ENCODE results near the gene DONSON. TPM values are rescaled to one million over a fixed set of nuclear protein-coding genes. Genes with fewer than 3 reads are reported as not detected.

The DONSON gene
- total and polyA plus RNA-seq, 9 of the 15 experiments (the other 6 are each of a cell fraction or from before 2014, with no cell fraction given) = 26.7 to 124 (median 62.6) TPM

DNA sequence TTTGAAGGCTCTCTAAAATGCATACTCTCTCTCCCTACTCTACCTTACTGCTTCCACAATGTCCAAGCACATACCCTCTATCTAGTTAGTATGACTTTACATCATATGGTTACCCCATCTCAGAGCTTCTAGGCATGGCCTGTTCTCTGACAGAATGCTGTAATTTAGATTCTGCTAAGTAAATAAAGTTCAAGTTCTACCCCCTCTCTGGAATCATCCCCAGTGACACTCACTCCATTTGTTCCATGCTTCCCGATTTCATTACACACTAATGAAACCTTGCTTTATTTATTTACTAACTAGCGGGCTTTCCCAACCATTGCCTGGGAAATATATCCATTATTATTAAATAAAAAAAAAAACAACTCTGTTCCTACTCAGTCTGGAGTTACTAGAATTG lies 45.8 kb upstream of the DONSON start:
- H3K9me3 ChIP-seq (replicated peaks; ENCODE audit: control insufficient read depth, insufficient read depth, low read depth, low read length) = no peaks in the 10 kb centered on the region
- H4K20me1 ChIP-seq (replicated peaks; ENCODE audit: control insufficient read depth, insufficient read depth, low read length) = no peaks in the 10 kb centered on the region
- no peaks in the 10 kb centered on the region for H3K27me3 ChIP-seq (ENCODE audit: control insufficient read depth in 2 of 2, insufficient read depth in 2 of 2, low read length in 2 of 2)
- DNase-seq (ENCODE audit: extremely low read depth in 1 of 4, low spot score in 3 of 4) (no peak), FAIRE-seq (no peak), ATAC-seq (no peak)
- H2AFZ ChIP-seq (ENCODE audit: low read depth, low read length) = no peak overlapping the region
- POLR2A ChIA-PET = interaction anchor here (0.6 to 0.7 kb wide), 2 partner anchors 21 to 647 kb away, joined by 4 to 5 read pairs; no protein-coding TSS in a partner anchor
- WGBS (ENCODE audit: insufficient coverage, low coverage, missing lambda C conversion rate) = 85% methylated on average over 2 of the region's 2 CpGs
- in situ Hi-C loops (cut with MboI) = no loop called here
- H3K9ac ChIP-seq (ENCODE audit: insufficient read depth in 1 of 2, low read depth in 2 of 2, low read length in 2 of 2) = no peak overlapping the region
- H3K27ac ChIP-seq (ENCODE audit: extremely low read depth, low read depth, low read length) = no peak overlapping the region
- H3K9me1 ChIP-seq (ENCODE audit: control insufficient read depth, insufficient read depth, low read length) = no peaks in the 10 kb centered on the region
- H3K4me3 ChIP-seq = no peak overlapping the region
- H3K4me1 ChIP-seq (replicated peaks in 1 of 2; ENCODE audit: control insufficient read depth in 2 of 2, insufficient read depth in 2 of 2, low read length in 2 of 2) = no peaks in the 10 kb centered on the region
- H3K36me3 ChIP-seq (ENCODE audit: control insufficient read depth, insufficient read depth, low read length) = peaks cover 17% of the 10 kb centered on the region; the same call in 2 of the 3 replicates
- intact Hi-C loops (cut with micrococcal nuclease) = no loop called here
- CTCF ChIA-PET (ENCODE audit: low intra/inter-chr PET ratio) = no interaction called here
- no peak overlapping the region for H3K4me2 ChIP-seq (ENCODE audit: insufficient read depth, low read length)
- peaks cover 7% of the 10 kb centered on the region; the same call in 2 of the 3 replicates for H3K79me2 ChIP-seq (ENCODE audit: control insufficient read depth, insufficient read depth, low read length)
- BruUV-seq (replicated peaks) = no TSS peak
- TF ChIP-seq ZNF277 (CRISPR knock-in tag; IDR thresholded peaks at IDR 0.05; ENCODE audit: borderline replicate concordance) = no peak
- TF ChIP-seq FOXP4 (CRISPR knock-in tag; IDR thresholded peaks at IDR 0.05; ENCODE audit: borderline replicate concordance) = no peak
- TF ChIP-seq TBL1XR1 (IDR thresholded peaks at IDR 0.05; ENCODE audit: low read length in 2 of 2) = no peak
- TF ChIP-seq, protein P1, sequence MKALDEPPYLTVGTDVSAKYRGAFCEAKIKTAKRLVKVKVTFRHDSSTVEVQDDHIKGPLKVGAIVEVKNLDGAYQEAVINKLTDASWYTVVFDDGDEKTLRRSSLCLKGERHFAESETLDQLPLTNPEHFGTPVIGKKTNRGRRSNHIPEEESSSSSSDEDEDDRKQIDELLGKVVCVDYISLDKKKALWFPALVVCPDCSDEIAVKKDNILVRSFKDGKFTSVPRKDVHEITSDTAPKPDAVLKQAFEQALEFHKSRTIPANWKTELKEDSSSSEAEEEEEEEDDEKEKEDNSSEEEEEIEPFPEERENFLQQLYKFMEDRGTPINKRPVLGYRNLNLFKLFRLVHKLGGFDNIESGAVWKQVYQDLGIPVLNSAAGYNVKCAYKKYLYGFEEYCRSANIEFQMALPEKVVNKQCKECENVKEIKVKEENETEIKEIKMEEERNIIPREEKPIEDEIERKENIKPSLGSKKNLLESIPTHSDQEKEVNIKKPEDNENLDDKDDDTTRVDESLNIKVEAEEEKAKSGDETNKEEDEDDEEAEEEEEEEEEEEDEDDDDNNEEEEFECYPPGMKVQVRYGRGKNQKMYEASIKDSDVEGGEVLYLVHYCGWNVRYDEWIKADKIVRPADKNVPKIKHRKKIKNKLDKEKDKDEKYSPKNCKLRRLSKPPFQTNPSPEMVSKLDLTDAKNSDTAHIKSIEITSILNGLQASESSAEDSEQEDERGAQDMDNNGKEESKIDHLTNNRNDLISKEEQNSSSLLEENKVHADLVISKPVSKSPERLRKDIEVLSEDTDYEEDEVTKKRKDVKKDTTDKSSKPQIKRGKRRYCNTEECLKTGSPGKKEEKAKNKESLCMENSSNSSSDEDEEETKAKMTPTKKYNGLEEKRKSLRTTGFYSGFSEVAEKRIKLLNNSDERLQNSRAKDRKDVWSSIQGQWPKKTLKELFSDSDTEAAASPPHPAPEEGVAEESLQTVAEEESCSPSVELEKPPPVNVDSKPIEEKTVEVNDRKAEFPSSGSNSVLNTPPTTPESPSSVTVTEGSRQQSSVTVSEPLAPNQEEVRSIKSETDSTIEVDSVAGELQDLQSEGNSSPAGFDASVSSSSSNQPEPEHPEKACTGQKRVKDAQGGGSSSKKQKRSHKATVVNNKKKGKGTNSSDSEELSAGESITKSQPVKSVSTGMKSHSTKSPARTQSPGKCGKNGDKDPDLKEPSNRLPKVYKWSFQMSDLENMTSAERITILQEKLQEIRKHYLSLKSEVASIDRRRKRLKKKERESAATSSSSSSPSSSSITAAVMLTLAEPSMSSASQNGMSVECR (CRISPR knock-in tag; IDR thresholded peaks at IDR 0.05) = no peak
- TF ChIP-seq ZNF347 (CRISPR knock-in tag; IDR thresholded peaks at IDR 0.05; ENCODE audit: low read depth) = no peak
- no peak for TF ChIP-seq ZNF592 (IDR thresholded peaks at IDR 0.05)
- TF ChIP-seq PML (IDR thresholded peaks at IDR 0.05; ENCODE audit: low read length) = no peak
- TF ChIP-seq PHTF2 (CRISPR knock-in tag; IDR thresholded peaks at IDR 0.05) = no peak
- TF ChIP-seq KAT7 (CRISPR knock-in tag; IDR thresholded peaks at IDR 0.05; ENCODE audit: borderline replicate concordance) = no peak
- no peak for TF ChIP-seq ASH1L (IDR thresholded peaks at IDR 0.05; ENCODE audit: borderline replicate concordance, low read depth, partially characterized antibody)
